GM12865 (cell line): ENCODE results near the gene SNX18.

ENCODE experiments used
- DNase-seq: peaks from one replicate; pipeline ENCODE4 v3.0.0; 2010; ENCODE audit warnings: low read depth
- H3K4me3 ChIP-seq: 2 replicates; pipeline ENCODE4 v1.5.1; 2011; ENCODE audit warnings: mild to moderate bottlenecking, low read depth, low read length, control low read depth
- TF ChIP-seq, protein P1 (sequence below): IDR thresholded peaks from 2 replicates; pipeline ENCODE4 v1.5.1; 2011; ENCODE audit warnings: low read length, control low read depth, low read depth, inconsistent platforms; ENCODE audit not compliant: insufficient read depth; ENCODE audit errors: missing control alignments

SNX18 gene

DNA sequence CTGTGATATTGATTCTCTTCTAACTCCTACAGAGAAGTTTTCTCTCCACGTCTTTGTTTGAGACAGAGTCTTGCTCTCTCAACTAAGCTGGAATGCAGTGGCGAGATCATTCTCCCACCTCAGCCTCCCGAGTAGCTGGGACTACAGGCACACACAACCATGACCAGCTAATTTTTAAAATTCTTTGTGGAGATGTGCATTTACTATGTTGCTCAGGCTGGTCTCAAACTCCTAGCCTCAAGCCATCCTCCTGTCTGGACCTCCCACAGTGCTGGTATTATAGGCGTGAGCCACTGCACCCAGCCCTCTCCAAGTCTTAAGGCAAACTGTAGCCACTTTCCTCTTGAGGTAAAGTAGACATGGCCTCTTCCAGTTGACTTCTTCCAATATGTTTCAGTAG is 72.2 kb downstream of the SNX18 start:
- H3K4me3 ChIP-seq = no peak overlapping the region
- no peak for DNase-seq
- TF ChIP-seq, protein P1, sequence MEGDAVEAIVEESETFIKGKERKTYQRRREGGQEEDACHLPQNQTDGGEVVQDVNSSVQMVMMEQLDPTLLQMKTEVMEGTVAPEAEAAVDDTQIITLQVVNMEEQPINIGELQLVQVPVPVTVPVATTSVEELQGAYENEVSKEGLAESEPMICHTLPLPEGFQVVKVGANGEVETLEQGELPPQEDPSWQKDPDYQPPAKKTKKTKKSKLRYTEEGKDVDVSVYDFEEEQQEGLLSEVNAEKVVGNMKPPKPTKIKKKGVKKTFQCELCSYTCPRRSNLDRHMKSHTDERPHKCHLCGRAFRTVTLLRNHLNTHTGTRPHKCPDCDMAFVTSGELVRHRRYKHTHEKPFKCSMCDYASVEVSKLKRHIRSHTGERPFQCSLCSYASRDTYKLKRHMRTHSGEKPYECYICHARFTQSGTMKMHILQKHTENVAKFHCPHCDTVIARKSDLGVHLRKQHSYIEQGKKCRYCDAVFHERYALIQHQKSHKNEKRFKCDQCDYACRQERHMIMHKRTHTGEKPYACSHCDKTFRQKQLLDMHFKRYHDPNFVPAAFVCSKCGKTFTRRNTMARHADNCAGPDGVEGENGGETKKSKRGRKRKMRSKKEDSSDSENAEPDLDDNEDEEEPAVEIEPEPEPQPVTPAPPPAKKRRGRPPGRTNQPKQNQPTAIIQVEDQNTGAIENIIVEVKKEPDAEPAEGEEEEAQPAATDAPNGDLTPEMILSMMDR = no peak

DNA sequence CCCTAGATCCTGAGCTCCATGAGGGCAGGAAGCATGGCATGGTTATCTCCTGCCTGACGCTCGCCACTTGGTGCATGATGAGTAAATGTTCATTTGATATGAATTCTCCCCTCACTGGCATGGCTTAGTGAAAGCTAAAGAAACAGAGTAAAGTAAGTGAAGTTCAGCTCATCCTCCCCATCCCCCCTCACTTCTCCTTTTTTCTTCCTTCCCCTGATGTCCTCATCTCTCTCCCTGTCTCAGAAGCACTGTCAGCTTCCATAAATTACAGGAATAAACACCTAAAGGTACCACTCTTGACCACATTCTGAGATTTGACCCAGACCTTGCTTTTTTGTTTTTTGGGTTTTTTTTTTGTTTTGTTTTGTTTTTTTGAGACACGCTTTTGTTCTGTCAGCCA is 73.3 kb downstream of the SNX18 start:
- DNase-seq = no peak
- TF ChIP-seq, protein P1 = no peak
- no peak overlapping the region for H3K4me3 ChIP-seq

DNA sequence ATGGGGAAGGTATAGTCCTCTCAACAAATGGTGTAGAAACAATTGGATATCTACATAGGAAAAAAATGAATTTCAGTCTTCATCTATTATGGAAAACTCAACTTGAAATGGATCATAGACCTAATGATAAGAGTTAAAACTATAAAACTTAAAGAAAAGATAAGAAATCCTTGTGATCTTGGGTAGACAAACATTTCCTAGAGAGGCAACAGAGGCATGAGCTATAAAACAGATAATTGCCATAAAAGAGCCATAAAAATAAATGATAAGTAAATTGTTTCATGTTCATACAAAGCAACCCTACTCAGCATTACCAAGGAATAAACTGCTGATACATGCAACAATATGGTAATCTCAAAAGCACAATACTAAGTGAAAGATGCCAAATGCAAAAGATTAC is 76.2 kb downstream of the SNX18 start:
- TF ChIP-seq, protein P1 = no peak
- no peak for DNase-seq
- no peak overlapping the region for H3K4me3 ChIP-seq

DNA sequence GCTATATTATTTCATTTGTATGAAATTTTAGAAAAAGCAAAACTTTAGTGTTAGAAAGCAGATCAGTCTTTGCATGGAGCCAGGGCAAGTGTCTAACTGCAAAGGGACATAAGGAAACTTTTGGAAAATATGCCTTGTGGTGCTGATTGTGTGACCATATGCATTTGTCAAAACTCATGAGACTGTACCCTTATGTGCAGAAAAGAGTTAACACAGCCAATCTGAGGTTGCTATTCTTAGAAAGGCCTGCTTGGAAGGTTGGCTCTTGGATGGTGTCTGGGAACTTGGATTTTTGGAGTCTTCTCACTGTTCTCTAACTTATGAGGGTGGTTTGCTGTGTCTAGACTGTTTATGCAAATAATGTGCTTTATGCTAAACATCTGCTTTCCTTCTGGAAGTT is 76.6 kb downstream of the SNX18 start:
- DNase-seq = no peak
- H3K4me3 ChIP-seq = no peak overlapping the region
- TF ChIP-seq, protein P1 = no peak

DNA sequence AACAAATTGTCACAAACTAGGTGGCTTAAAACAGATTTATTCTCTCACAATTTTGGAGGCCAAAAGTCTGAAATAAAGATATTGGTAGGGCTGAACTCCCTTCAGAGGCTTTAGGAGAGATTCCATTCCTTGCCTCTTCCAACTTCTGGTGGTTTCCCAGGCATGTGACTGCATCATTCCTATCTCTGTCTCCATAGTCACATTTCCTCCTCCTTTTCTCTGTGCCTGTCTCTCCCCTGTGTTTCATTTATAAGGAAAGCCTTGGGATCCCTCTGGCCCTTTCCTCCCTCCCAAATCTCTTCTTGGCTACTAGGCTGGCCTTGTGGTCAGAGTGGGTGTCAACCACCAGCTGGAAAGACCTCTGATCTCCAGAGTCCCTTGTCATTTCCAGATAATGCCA is 78.2 kb downstream of the SNX18 start:
- TF ChIP-seq, protein P1 = no peak
- DNase-seq = no peak
- no peak overlapping the region for H3K4me3 ChIP-seq
